Esophagus squamous epithelium (tissue), 5 donors: ENCODE results near the gene RIMBP2. TPM values are rescaled to one million over a fixed set of nuclear protein-coding genes. Genes with fewer than 3 reads are reported as not detected.

Experiments used
- DNase-seq: peaks from one replicate; lab custom pipeline; 2025; lab: John Stamatoyannopoulos, UW
- H3K27ac ChIP-seq, 4 donors: fragments of 200-600 bp; sonication (generic); one replicate each; pipeline ENCODE4 v1.5.1; 2016 to 2019; ENCODE audit warnings: mild to moderate bottlenecking in 1 of 4
- H3K27me3 ChIP-seq, 4 donors: fragments of 200-600 bp; sonication (generic); 1 replicate in 3 of 4; 2 replicates in 1 of 4; pipeline versions ENCODE4 v1.5.1 to v1.6.0; 2017 to 2021; ENCODE audit warnings: antibody characterized with exemption in 1 of 4
- H3K36me3 ChIP-seq, 3 donors: fragments of 200-600 bp; sonication (generic); one replicate each; pipeline ENCODE4 v1.5.1; 2016 to 2019
- H3K4me1 ChIP-seq, 3 donors: fragments of 200-600 bp; sonication (generic); one replicate each; pipeline ENCODE4 v1.5.1; 2017 to 2019
- H3K4me3 ChIP-seq, 4 donors: fragments of 200-600 bp; sonication (generic); 1 replicate in 3 of 4; 2 replicates in 1 of 4; pipeline ENCODE4 v1.5.1; 2016 to 2019; ENCODE audit warnings: mild to moderate bottlenecking in 2 of 4, moderate library complexity in 1 of 4
- H3K9me3 ChIP-seq, 3 donors: fragments of 200-600 bp; sonication (generic); one replicate each; pipeline ENCODE4 v1.5.1; 2016 to 2019
- CTCF ChIP-seq, 6 experiments: fragments of 450-650 bp in 4 of 6; fragments of 200-600 bp in 2 of 6; sonication (generic) in 2 of 6; IDR thresholded peaks; one replicate each; pipeline ENCODE4 v1.5.1; 2016 to 2019; ENCODE audit warnings: antibody characterized with exemption in 6 of 6, mild to moderate bottlenecking in 4 of 6, moderate library complexity in 4 of 6
- POLR2A ChIP-seq, 4 donors: fragments of 450-650 bp; IDR thresholded peaks; one replicate each; pipeline ENCODE4 v1.6.1; 2017; ENCODE audit warnings: antibody characterized with exemption in 4 of 4, mild to moderate bottlenecking in 4 of 4, moderate library complexity in 3 of 4
- WGBS, 2 donors: methylation state at CpG; one replicate each; pipeline ENCODE4 v1.1.5; 2018; 5-methylcytosine and 5-hydroxymethylcytosine counted together
- intact Hi-C: fragments of 100-400 bp; cut with DNase I; formaldehyde crosslinking; loops from one replicate; pipeline ENCODE4 v1.15.0; 2022
- total RNA-seq, 4 donors: library from RNA; depleted of rRNA; stranded (reverse); fragments of >200 nt; gene quantifications; one replicate each; pipeline ENCODE4 v1.1.0, GENCODE V29; 2016
- donor health status: DM: yes; HTN: yes; CAD: no.

RIMBP2 gene
- total RNA-seq, 4 donors from 2014 or later = 0.08 to 0.76 (median 0.46) TPM

- 83 to 94% methylated on average over 4 to 11 of the region's 14 CpGs for WGBS, 2 donors
- TF ChIP-seq POLR2A (IDR thresholded peaks at IDR 0.05) (no peak), CTCF (IDR thresholded peaks at IDR 0.05) (no peak)
- no peaks in the 10 kb centered on the region for H3K4me1 ChIP-seq
- no peak overlapping the region for H3K27ac ChIP-seq
- DNase-seq = no peak
- H3K27me3 ChIP-seq = no peaks in the 10 kb centered on the region
- no peaks in the 10 kb centered on the region for H3K9me3 ChIP-seq
- intact Hi-C loops = no loop called here
- H3K36me3 ChIP-seq = no peaks in the 10 kb centered on the region
- H3K4me3 ChIP-seq = no peak overlapping the region
Measured at GRCh38 chr12:130641533-130642184, 74.4 kb downstream of the RIMBP2 start.

- TF ChIP-seq POLR2A (IDR thresholded peaks at IDR 0.05) (no peak), CTCF (IDR thresholded peaks at IDR 0.05) (no peak)
- Histone ChIP-seq H3K27me3 (no peaks in the 10 kb centered on the region), H3K4me1 (no peaks in the 10 kb centered on the region), H3K9me3 (no peaks in the 10 kb centered on the region), H3K27ac (no peak overlapping the region), H3K4me3 (no peak overlapping the region), H3K36me3 (no peaks in the 10 kb centered on the region)
- intact Hi-C loops = no loop called here
- 88 to 92% methylated on average over 8 of the region's 11 CpGs for WGBS, 2 donors
- no peak for DNase-seq
Measured at GRCh38 chr12:130640901-130641300, 75.2 kb downstream of the RIMBP2 start.

GRCh38 chr12:130640496-130640895 is 75.6 kb downstream of the RIMBP2 start:
- TF ChIP-seq POLR2A (IDR thresholded peaks at IDR 0.05) = no peak
- no peak for TF ChIP-seq CTCF (IDR thresholded peaks at IDR 0.05)
- Histone ChIP-seq H3K4me3 (no peak overlapping the region), H3K36me3 (no peaks in the 10 kb centered on the region), H3K4me1 (no peaks in the 10 kb centered on the region), H3K27ac (no peak overlapping the region), H3K9me3 (no peaks in the 10 kb centered on the region), H3K27me3 (peaks cover 0 to 3% (median 0%) of the 10 kb centered on the region in 4 donors)
- DNase-seq = no peak
- intact Hi-C loops = no loop called here
- WGBS, 2 donors = 85 to 90% methylated on average over 9 to 11 of the region's 11 CpGs

DNA sequence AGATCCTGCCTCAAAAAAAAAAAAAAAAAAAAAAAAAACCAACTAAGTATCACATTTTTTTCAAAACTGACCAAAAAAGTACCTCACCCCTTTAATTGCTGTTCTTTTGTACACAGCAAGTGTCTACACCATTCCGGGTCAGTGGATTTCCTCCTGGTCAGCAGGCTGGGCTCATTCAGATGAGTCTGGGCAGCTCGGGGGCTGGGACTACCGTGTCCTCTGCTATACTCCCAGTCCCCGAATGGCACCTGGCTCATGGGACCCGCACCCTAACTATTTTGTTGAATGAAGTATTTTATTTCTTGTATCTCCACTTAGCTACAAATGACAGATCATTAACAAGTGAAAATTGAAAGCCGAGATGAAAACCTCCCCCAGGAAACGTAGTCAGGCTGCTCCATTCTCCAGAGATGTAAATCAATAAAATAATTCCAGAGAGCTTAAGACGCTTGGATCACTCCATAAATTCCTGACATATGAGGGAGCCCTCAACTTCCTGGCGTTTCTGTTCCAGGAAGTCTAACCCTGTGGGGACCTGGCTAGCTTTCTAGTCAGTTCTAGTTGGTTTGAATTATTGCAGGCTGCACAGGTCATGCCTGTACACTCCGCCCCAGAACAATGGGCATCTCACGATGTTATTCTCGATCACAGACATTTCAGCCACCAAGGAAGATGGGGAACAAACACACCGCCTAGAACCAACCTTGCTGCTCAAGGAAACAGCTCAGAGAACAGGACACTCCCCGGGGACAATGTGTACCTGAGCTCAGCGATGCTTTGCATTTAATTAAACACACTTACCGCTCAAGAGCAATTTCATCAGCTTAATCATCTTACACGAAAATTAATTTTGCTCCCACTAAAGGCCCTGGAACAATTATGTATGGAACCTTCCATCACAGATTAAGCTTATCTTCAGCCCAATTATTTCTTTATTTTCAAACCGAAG is 76.3 kb downstream of the RIMBP2 start:
- TF ChIP-seq POLR2A (IDR thresholded peaks at IDR 0.05) (no peak), CTCF (IDR thresholded peaks at IDR 0.05) (no peak)
- Histone ChIP-seq H3K9me3 (no peaks in the 10 kb centered on the region), H3K36me3 (no peaks in the 10 kb centered on the region), H3K4me3 (no peak overlapping the region), H3K4me1 (no peaks in the 10 kb centered on the region), H3K27ac (no peak overlapping the region), H3K27me3 (peaks cover 0 to 10% (median 0%) of the 10 kb centered on the region in 4 donors)
- intact Hi-C loops = no loop called here
- WGBS, 2 donors = 68 to 73% methylated on average over 15 to 18 of the region's 18 CpGs
- no peak for DNase-seq

- H3K4me1 ChIP-seq = no peaks in the 10 kb centered on the region
- H3K27me3 ChIP-seq = peaks cover 0 to 24% (median 0%) of the 10 kb centered on the region in 4 donors
- intact Hi-C loops = no loop called here
- no peak for DNase-seq
- H3K9me3 ChIP-seq = no peaks in the 10 kb centered on the region
- H3K4me3 ChIP-seq = no peak overlapping the region
- WGBS, 2 donors = 77 to 89% methylated on average over 4 to 5 of the region's 5 CpGs
- no peak for TF ChIP-seq CTCF (IDR thresholded peaks at IDR 0.05)
- TF ChIP-seq POLR2A (IDR thresholded peaks at IDR 0.05) = no peak
- H3K36me3 ChIP-seq = no peaks in the 10 kb centered on the region
- no peak overlapping the region for H3K27ac ChIP-seq
Measured at GRCh38 chr12:130636370-130636769, 79.7 kb downstream of the RIMBP2 start.
